ENCODE results near the gene MB21D2.

MB21D2 gene

GRCh38 chr3:192921793-192922192, 4.1 kb upstream of the MB21D2 start:
- no peak for DNase-seq (ENCODE audit: low read depth)

DNA sequence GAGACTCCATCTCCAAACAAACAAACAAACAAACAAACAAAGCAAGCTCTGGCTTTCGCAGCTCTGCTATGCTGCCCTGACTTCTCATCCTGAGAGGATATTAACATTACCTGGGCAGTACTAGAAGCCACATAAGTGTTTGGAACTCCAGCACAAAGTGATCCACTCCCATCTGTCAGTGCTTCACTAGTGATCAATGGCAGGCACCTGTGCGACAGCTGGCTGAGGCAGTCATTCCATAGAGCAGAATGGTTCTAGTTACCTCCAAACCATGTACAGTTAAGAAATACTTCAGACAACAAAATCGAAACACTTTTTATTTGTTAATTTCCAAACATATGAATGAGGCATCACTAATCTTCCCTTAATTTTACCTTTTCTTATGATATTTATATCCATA, 2.8 kb upstream of the MB21D2 start:
- DNase-seq (ENCODE audit: low read depth), result no peak

GRCh38 chr3:192919901-192920300, 2.2 kb upstream of the MB21D2 start:
- no peak for DNase-seq (ENCODE audit: low read depth)

- DNase-seq (ENCODE audit: low read depth), result no peak
These were observed 576 bp upstream of the MB21D2 start for GRCh38 chr3:192918275-192918588.

DNA sequence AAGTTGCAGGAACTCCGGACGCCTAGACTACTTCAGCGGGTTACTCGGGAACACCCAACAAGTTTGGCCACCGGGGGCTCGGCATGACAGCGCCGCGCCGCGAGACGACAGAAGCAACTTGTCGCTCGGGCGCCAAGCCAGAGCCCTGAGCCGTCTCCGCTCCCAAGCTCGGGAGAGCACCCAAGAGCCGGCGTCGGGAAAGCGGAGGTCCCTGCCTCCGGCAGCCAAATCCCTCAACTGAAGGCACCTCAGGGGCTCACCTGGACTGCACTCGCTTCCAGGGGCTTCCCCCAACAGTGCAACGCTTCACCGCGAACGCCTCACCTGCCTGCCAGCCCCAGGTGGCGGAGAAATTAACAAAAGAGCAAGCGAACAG, 640 bp downstream of the MB21D2 start:
- DNase-seq (ENCODE audit: low read depth), result no peak

DNA sequence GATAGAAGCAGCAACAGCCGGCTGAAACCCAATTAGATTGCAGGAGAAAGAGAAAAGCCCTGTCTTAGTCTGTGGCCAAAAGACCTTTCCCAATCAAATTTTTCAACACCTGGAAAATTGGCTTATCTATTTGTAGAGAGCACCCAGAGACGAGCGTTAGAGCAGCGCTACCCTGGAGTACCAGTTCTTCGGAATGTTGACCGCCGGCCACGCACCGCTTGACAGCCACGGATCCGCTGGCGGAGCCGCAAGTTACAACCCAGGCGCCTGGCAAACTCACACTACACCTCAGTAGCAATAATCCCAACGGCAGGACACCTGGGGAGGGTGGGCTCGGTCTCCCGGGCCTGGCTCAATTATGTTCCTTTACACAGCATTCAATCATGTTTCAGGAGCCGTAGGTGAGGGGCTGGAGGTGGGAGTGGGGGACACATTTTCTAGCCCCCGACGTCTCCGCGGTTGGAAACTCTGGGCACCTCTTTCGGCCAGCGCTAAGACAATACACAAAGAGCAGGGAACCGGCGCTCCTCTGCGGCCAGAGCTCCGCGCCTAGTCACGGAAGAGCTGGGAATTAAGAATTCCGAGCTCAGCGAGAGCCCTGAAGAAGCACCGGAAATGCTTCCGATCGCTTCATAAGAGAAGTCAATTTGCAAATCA, 1.2 kb downstream of the MB21D2 start:
- no peak for DNase-seq (ENCODE audit: low read depth)

DNA sequence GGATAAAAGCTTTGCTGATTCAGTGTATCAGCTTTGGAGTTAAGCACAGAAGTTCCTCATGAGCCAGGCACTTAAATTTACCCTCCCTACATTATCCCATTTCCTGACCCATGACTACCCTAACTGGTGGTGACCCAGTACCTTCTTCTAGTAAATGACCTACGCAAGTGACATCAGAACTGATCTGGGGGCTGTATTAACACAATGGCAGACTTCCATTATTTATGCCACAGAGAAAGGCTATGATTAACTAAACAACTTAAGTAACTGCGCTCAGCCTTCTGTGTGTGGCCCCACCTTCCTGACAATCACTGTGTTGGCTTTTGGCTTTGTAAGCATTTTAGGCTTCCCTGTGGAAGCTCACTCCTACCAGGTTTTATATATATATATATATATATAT, 1.9 kb downstream of the MB21D2 start:
- no peak for DNase-seq (ENCODE audit: low read depth)

GRCh38 chr3:192915304-192915703, 2.4 kb downstream of the MB21D2 start:
- no peak for DNase-seq (ENCODE audit: low read depth)

DNA sequence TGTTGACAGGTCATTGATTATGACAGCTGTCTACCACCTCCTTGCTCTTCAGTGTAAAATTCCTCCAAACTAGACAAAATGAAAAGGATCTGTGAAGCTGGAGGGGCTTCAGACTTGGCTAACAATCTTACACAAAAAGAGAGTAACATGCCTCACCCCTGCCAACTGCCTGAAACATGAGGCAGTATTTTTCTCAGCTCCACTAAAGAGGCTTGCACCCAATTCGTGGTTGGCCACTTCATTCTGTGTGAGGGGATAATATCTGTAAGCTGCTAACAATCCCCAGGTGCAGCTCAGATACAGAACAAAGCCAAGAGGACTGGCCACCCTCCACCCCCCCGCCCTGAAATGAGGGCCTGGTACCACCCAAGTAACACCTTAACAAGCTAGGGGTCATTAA, 2.8 kb downstream of the MB21D2 start:
- no peak for DNase-seq (ENCODE audit: low read depth)

DNA sequence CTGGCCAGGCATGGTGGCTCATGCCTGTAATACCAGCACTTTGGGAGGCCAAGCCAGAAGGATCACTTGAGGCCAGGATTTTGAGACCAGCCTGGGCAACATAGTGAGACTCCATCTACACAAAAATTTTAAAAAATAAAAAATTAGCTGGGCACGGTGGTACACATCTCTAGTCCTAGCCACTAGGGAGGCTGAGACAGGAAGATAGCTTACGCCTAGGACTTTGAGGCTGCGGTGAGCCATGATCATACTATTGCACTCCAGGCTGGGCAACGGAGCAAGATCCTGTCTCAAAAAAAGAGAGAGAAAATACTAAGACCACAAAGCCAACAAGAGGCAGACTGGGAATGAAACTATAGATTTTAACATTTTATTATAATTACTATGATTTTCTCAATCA, 4.1 kb downstream of the MB21D2 start:
- DNase-seq (ENCODE audit: low read depth), result no peak

GRCh38 chr3:192911293-192911692, 6.4 kb downstream of the MB21D2 start:
- no peak for DNase-seq (ENCODE audit: low read depth)

DNA sequence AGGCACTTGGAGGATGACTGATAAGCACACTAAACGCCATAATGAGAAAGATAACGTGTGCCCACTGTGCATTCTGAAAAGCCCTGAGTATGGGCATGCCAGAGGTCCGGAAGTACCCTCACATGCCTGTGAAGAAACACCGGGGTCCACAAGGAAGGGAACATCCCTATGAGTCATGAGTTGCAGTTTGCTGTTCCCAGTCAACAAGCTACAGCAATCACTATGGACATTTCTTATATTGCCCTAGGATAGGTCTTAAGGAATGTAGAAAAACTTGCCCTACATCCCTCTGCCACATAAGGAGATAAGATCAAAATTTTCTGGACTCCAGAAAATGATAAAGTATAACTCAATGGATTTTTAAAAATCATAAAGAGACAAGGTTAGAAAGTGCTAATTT, 9.9 kb downstream of the MB21D2 start:
- DNase-seq (ENCODE audit: low read depth), result no peak

DNA sequence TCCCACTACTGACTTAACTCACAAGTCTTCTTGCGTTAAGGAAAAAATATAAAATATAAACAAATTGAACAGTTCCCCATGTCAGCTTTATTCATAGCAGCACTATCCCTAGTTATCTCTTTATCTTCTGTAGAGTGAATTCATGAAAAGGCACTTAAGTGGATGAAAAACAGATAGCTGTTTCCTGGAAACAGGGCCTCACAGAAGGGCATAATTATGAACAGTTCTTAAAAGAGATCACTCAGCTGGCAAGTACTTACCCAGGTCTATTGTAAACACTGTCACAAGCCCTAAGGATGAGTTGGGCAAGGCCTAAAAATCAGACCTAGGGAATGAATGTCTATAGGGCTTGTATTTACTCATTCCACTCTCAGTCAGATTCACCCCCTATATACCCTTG, 10.7 kb downstream of the MB21D2 start:
- DNase-seq (ENCODE audit: low read depth), result no peak

GRCh38 chr3:192905980-192906678, 11.5 kb downstream of the MB21D2 start:
- DNase-seq (ENCODE audit: low read depth), result no peak

DNA sequence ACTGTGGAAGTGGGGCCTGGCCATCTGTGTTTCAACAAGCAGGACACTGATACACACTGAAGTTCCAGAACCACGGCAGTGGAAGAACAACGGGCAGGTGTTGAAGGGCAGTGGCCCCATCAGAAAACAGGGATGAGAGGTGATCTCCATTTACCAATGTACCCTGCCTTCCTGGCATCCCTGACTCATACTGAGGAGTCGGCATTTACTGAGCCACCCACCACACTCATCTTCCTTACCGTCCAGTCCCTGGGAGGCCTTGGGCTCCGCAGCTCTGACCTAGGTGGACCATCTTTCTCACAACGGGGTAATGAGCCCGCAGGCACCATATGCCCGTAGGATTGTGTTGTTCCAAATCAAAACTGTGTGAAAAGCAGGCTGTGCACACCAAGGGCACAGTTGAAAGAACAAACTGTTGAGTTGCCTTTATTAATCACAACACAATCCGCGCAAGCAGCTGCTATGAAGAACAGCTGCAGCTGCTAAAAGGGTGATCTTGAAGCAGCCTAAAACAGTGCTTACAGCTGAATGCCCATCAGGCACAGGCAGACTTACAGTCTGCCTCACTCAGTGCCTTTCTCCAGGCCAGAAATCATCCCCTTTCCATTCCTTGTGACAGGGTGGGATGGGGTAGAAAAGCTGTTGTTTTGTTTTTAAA, 12.9 kb downstream of the MB21D2 start:
- DNase-seq (ENCODE audit: low read depth), result no peak

GRCh38 chr3:192902549-192902948, 15.1 kb downstream of the MB21D2 start:
- DNase-seq (ENCODE audit: low read depth), result no peak

DNA sequence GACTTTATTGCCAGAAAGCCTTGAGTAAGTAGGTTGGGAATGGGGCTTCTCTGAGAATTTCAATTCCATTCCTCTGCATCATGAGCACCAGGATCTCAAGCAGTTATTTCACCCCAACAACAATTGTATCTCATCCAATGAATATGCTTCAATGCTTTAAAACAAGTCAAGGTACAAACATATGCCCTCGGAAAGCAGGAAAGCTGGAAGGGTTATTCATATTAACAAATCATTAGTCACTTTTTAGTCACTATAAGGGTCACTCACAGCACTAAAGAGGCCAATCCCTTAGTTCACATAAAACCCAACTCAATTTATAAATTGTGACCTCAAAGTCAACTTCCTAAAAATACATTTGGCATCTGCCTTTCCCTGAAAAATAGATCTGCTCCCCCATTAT, 16.2 kb downstream of the MB21D2 start:
- peak; percentile 91 for DNase-seq (ENCODE audit: low read depth)

DNA sequence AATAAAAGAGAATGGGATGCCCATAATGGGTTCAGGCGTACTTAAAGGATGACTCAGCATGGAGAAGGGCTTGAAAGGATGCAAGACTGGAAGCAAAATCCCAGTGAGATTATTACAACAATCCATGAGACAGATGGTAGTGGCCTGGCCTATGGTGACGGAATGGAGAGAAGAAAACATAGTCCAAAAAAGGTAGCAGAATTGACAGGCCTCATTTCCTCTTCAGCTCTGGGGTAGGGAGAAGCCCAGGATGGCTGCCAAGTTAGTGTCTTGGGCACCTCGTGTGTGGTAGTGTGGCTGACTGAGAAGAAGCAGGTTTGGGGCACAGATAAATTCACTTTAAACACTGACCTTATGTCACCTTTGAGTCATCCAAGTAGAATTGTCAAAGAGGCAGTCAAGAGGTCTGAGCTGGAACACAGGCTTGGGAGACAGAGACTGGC, 18.1 kb downstream of the MB21D2 start:
- peak; percentile 86 for DNase-seq (ENCODE audit: low read depth)

GRCh38 chr3:192897005-192897404, 20.7 kb downstream of the MB21D2 start:
- no peak for DNase-seq (ENCODE audit: low read depth)

GRCh38 chr3:192896208-192896607, 21.4 kb downstream of the MB21D2 start:
- no peak for DNase-seq (ENCODE audit: low read depth)

DNA sequence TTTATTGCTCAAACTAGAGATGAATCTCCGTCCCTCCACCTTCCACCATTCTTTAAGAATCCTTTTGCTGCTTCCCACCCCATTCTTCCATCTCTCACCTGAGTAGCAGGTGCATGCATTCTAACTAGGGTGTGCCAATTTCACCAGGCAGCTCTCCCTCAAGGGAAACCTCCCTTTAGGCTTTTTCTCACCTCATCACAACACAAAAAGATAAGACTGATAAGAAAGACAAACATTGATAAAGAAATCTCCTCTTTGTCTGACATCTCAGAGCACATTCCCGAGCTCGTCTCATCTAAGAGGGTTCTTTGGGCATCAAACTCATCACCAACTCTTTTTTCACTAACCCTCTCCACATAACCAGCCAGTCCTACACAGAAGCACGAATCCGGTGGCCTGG, 23.0 kb downstream of the MB21D2 start:
- DNase-seq (ENCODE audit: low read depth), result no peak

DNA sequence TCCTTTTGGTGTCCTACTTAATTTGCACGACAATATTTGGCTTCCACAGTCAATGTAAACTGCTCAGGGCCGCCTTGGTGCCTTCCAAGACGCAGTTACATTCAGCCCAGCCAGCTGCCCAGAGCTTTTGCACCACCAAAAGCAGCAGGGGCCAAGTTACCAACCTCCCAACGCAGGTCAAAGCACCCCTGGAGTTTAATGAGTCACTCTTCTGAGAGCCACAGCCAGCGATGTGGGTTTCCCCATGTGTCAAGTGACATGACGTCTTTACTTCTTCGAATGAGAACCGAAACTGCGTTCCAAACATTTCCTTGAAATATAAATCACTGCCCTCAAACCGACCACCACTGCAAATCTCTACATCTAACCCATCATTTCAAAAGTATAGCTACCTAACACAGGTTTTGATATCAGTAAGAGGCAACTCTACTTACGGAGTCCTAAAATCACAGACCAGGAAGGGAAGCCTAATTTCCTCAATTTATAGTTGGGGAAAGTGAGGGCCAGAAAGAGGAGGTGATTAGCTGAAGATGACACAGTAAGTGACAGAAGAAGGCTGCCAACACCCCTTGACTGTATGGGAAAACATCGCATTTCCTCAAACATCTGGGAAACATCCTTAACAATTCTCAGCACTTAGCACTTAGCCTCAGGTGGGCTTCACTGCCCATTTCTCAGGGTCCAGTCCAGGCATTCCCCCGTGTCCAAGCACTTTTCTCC, 24.5 kb downstream of the MB21D2 start:
- DNase-seq (ENCODE audit: low read depth), result peak; percentile 80

Measured in GM04504 (cell line).